ENCODE results near the gene AGAP3. TPM values are rescaled to one million over a fixed set of nuclear protein-coding genes. Genes with fewer than 3 reads are reported as not detected.

AGAP3 gene
- polyA plus RNA-seq, 1 of the 3 experiments (the other 2 are of a cell fraction), result 126 TPM

GRCh38 chr7:151125470-151125845, 39.2 kb downstream of the AGAP3 start:
- H3K27me3 ChIP-seq (ENCODE audit: insufficient read depth), result no peaks in the 10 kb centered on the region
- H3K36me3 ChIP-seq (replicated peaks in 1 of 2; ENCODE audit: control insufficient read depth in 1 of 2, insufficient read depth in 2 of 2, low read length in 1 of 2), result peaks cover 28 to 82% of the 10 kb centered on the region in 2 experiments
- no peaks in the 10 kb centered on the region for H3K9me3 ChIP-seq
- peaks cover 0 to 7% of the 10 kb centered on the region in 2 experiments; a peak in 1 of 4 replicates for H3K4me1 ChIP-seq (ENCODE audit: control insufficient read depth in 1 of 2, insufficient read depth in 2 of 2, low read depth in 1 of 2, low read length in 1 of 2)
- no peak overlapping the region for H3K9ac ChIP-seq
- TF ChIP-seq PBX3 (IDR thresholded peaks at IDR 0.05), result no peak
- TF ChIP-seq POLR2AphosphoS5 (IDR thresholded peaks at IDR 0.05; ENCODE audit: low read depth, low read length), result no peak
- TF ChIP-seq, protein P1, sequence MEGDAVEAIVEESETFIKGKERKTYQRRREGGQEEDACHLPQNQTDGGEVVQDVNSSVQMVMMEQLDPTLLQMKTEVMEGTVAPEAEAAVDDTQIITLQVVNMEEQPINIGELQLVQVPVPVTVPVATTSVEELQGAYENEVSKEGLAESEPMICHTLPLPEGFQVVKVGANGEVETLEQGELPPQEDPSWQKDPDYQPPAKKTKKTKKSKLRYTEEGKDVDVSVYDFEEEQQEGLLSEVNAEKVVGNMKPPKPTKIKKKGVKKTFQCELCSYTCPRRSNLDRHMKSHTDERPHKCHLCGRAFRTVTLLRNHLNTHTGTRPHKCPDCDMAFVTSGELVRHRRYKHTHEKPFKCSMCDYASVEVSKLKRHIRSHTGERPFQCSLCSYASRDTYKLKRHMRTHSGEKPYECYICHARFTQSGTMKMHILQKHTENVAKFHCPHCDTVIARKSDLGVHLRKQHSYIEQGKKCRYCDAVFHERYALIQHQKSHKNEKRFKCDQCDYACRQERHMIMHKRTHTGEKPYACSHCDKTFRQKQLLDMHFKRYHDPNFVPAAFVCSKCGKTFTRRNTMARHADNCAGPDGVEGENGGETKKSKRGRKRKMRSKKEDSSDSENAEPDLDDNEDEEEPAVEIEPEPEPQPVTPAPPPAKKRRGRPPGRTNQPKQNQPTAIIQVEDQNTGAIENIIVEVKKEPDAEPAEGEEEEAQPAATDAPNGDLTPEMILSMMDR (IDR thresholded peaks at IDR 0.05), result no peak
- H3K9me2 ChIP-seq, result no peaks in the 10 kb centered on the region
- H4K20me1 ChIP-seq (ENCODE audit: insufficient read depth), result peaks cover 24% of the 10 kb centered on the region
- H3K27ac ChIP-seq (ENCODE audit: low read depth in 2 of 2, low read length in 1 of 2), result no peak overlapping the region
- ChIA-PET POLR2A (no interaction called here), CTCF (interaction anchor here (0.8 to 18.0 kb wide), 10 partner anchors 15 to 119 kb away, joined by 4 to 243 read pairs (median 10); partner anchors contain the start of gene GBX1)
- peaks cover 18% of the 10 kb centered on the region; the same call in 1 of the 2 replicates for H3K79me2 ChIP-seq (ENCODE audit: insufficient read depth)
- H3F3A ChIP-seq (replicated peaks; ENCODE audit: insufficient read depth), result peaks cover 4% of the 10 kb centered on the region
- no peak overlapping the region for H2AFZ ChIP-seq (ENCODE audit: low read depth)
- 96% methylated on average over 19 of the region's 22 CpGs for WGBS (ENCODE audit: low lambda C conversion rate)
- no peak for DNase-seq
- H3K4me3 ChIP-seq (ENCODE audit: low read depth in 2 of 2, low read length in 1 of 2), result no peak overlapping the region
- H3K4me2 ChIP-seq, result no peak overlapping the region

DNA sequence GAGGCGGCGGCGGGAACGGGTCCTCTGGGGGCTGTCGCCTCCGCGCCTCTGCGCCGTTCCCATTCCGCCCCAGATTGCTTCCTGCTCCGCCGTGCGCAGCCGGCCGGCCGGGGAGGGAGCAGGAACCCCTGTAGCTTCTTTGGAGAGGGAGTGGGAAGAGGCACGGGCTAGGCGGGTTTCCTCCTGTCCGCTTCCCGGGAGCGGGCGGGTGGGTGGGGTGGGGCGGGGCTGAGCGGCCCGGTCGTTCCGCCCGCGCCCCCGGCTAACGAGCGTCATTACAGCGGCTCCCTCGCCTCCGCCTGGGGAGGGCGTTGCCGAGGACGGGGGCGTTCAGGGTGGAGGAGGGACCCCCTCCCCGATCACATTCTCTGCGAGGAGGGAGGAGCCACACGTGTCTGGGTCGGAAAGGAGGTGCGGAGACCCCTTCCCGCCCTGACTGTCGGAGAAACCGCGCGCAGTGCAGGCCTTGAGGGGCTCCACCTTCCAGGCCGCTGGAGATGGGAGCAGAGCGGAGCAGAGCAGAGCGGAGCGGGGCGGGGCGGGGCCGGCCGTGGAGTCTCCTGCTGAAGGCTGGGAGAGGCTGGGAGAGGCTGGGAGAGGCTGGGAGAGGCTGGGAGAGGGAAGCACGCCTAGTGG, 39.7 kb downstream of the AGAP3 start:
- Histone ChIP-seq H3K27me3 (ENCODE audit: insufficient read depth) (no peaks in the 10 kb centered on the region), H3K27ac (ENCODE audit: low read depth in 2 of 2, low read length in 1 of 2) (no peak overlapping the region), H3K9ac (no peak overlapping the region), H3K4me1 (ENCODE audit: control insufficient read depth in 1 of 2, insufficient read depth in 2 of 2, low read depth in 1 of 2, low read length in 1 of 2) (peaks cover 0 to 12% of the 10 kb centered on the region in 2 experiments; a peak in 1 of 4 replicates), H3K4me2 (no peak overlapping the region), H3F3A (replicated peaks; ENCODE audit: insufficient read depth) (peaks cover 4% of the 10 kb centered on the region), H3K9me2 (no peaks in the 10 kb centered on the region), H4K20me1 (ENCODE audit: insufficient read depth) (peaks cover 24% of the 10 kb centered on the region), H3K79me2 (ENCODE audit: insufficient read depth) (peaks cover 18% of the 10 kb centered on the region; the same call in 1 of the 2 replicates), H3K4me3 (ENCODE audit: low read depth in 2 of 2, low read length in 1 of 2) (no peak overlapping the region), H3K9me3 (no peaks in the 10 kb centered on the region), H2AFZ (ENCODE audit: low read depth) (no peak overlapping the region), H3K36me3 (replicated peaks in 1 of 2; ENCODE audit: control insufficient read depth in 1 of 2, insufficient read depth in 2 of 2, low read length in 1 of 2) (peaks cover 30 to 82% of the 10 kb centered on the region in 2 experiments)
- POLR2A ChIA-PET, result no interaction called here
- CTCF ChIA-PET, result interaction anchor here (0.8 to 18.0 kb wide), 8 partner anchors 16 to 118 kb away, joined by 4 to 243 read pairs (median 13); partner anchors contain the start of gene GBX1
- DNase-seq, result no peak
- TF ChIP-seq USF2 (IDR thresholded peaks at IDR 0.05; ENCODE audit: borderline replicate concordance, low read depth, low read length) (no peak), GATA2 (CRISPR knock-in tag; IDR thresholded peaks at IDR 0.05) (no peak), RXRA (IDR thresholded peaks at IDR 0.05; ENCODE audit: borderline replicate concordance, low read depth) (no peak), RAD21 (IDR thresholded peaks at IDR 0.05; ENCODE audit: low read length) (no peak), FOXJ3 (CRISPR knock-in tag; IDR thresholded peaks at IDR 0.05) (no peak), CHD2 (IDR thresholded peaks at IDR 0.05; ENCODE audit: low read length, partially characterized antibody) (no peak), ELF1 (IDR thresholded peaks at IDR 0.05) (no peak), YY1 (IDR thresholded peaks at IDR 0.05; ENCODE audit: low read depth) (no peak), JUND (IDR thresholded peaks at IDR 0.05) (no peak), PBX3 (IDR thresholded peaks at IDR 0.05) (no peak), SIN3A (IDR thresholded peaks at IDR 0.05; ENCODE audit: borderline replicate concordance, low read depth, low read length) (no peak), TEAD4 (IDR thresholded peaks at IDR 0.05; ENCODE audit: borderline replicate concordance, insufficient read depth) (no peak)
- TF ChIP-seq, protein P2, sequence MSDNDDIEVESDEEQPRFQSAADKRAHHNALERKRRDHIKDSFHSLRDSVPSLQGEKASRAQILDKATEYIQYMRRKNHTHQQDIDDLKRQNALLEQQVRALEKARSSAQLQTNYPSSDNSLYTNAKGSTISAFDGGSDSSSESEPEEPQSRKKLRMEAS (IDR thresholded peaks at IDR 0.05; ENCODE audit: low read depth), result no peak
- 97% methylated on average over 58 of the region's 58 CpGs for WGBS (ENCODE audit: low lambda C conversion rate)

Data from SK-N-SH (cell line).